Measurements from ENCODE around the gene PRR22. TPM values are rescaled to one million over a fixed set of nuclear protein-coding genes. Genes with fewer than 3 reads are reported as not detected.

Gene PRR22
- total RNA-seq = 1 to 10 TPM; 1.3 to 5.0 (median 2.1) TPM

DNA sequence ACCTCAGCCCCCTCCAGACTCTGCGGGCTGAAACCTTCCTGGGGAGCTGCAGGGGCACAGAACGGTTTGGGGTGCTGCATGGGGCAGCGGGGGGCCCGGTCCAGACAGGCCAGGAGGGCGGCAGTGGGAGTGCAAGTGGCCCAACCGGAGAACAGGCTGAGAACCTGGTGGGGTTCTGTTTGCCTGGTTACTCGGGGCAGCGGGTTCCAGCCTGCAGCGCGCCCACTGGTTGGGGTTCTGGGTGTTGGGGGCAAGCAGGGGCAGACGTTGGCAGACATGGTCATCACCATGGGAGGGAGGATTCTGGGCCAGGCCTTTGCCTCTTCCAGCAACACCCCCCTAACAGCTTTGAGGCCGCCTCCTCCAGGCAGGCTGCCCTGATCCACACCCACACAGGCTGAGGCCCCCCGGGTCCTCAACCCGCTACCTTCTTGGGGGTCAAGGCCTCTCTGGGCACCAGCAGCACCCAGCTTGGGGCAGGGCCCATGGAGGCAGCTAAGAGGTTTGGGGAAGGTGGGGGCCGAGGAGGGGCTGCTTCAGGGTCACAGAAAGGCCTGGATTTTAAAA is at the start of gene PRR22:
PRR22 (minus strand) TSS at position 166 of the 567 bp plus-strand sequence; CDS start at position 80, 86 bp downstream.
- Histone ChIP-seq H3K27me3 (no peaks in the 10 kb centered on the region), H3K36me3 (peaks cover 43 to 70% (median 49%) of the 10 kb centered on the region in 3 donors), H3K4me1 (peaks cover 6 to 10% (median 8%) of the 10 kb centered on the region in 3 donors), H3K27ac (no peak within 1 kb of the TSS), H3K4me3 (no peak within 1 kb of the TSS), H3K9me3 (no peaks in the 10 kb centered on the region)
- DNase-seq = no peak
- TF ChIP-seq POLR2A (IDR thresholded peaks at IDR 0.05) = no peak
- TF ChIP-seq, protein P1, sequence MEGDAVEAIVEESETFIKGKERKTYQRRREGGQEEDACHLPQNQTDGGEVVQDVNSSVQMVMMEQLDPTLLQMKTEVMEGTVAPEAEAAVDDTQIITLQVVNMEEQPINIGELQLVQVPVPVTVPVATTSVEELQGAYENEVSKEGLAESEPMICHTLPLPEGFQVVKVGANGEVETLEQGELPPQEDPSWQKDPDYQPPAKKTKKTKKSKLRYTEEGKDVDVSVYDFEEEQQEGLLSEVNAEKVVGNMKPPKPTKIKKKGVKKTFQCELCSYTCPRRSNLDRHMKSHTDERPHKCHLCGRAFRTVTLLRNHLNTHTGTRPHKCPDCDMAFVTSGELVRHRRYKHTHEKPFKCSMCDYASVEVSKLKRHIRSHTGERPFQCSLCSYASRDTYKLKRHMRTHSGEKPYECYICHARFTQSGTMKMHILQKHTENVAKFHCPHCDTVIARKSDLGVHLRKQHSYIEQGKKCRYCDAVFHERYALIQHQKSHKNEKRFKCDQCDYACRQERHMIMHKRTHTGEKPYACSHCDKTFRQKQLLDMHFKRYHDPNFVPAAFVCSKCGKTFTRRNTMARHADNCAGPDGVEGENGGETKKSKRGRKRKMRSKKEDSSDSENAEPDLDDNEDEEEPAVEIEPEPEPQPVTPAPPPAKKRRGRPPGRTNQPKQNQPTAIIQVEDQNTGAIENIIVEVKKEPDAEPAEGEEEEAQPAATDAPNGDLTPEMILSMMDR (IDR thresholded peaks at IDR 0.05) = no peak
- intact Hi-C loops (cut with DNase I) = no loop called here
- 50 to 94% methylated on average over 1 to 6 of the region's 15 CpGs for WGBS, 2 donors

DNA sequence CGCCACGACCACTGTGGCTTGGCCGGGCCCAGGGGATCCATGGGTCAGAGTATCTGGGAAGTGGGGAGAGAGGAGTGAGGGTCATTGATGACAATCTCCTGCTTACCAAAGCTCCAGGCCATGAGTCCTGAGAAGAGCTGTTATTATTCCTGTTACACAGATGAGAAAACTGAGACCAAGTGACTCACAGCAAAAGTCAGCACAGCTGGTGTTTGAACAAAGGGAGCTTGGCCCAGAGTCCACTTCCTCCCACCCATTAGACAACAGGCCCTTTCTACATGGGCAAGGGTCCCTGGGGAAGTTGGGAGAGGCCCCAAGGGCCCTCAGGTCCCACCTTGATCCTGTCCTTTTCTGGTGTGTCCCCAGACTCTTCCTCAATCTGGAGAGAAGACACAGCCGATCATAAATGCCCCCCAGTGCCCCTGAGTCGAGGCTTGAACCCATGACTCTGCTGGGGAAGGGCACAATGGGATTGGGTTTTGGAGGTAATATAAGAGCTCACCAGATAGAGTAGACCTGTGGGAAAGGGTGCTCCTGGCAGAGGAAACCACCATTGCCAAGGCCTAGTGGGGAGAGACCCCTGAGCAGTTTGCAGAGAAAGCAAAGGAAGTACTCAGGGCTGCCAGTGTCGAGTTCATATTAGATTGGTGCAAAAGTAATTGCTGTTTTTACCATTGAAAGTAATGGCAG is 48.1 kb upstream of the PRR22 start:
- intact Hi-C loops (cut with DNase I) = no loop called here

DNA sequence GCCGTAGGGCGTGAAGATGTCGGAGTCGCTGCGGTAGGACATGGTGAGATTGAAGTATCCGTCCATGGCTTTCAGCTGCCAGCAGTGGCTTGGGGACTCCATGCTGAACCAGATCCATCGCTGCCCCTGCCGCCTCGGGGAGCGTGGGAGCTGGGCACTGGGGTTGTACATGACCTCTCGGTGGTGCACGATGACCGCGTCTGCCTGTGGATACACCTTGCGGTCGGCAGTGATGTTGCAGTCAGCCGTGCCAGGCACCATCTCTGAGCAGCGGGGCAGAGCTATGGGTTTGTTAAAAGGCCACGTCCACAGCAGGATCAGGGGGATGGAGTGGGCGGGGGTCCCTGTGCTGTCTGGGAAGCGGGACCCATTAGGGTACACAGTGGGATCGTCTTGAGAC is 47.5 kb upstream of the PRR22 start:
- no peak for DNase-seq
- TF ChIP-seq, protein P1 (IDR thresholded peaks at IDR 0.05) = no peak
- no peak for TF ChIP-seq POLR2A (IDR thresholded peaks at IDR 0.05)
- 85 to 98% methylated on average over 7 to 8 of the region's 22 CpGs for WGBS, 2 donors
- Histone ChIP-seq H3K36me3 (peaks cover 0 to 42% (median 0%) of the 10 kb centered on the region in 3 donors), H3K27me3 (peaks cover 0 to 28% (median 0%) of the 10 kb centered on the region in 4 donors), H3K4me1 (peaks cover 11 to 31% (median 16%) of the 10 kb centered on the region in 3 donors), H3K4me3 (no peak overlapping the region), H3K9me3 (no peaks in the 10 kb centered on the region), H3K27ac (no peak overlapping the region)
- intact Hi-C loops (cut with DNase I) = no loop called here

More for the DNA sequence above, 48.1 kb upstream of the PRR22 start:
- Histone ChIP-seq H3K27ac (no peak overlapping the region), H3K27me3 (peaks cover 0 to 28% (median 0%) of the 10 kb centered on the region in 4 donors), H3K4me3 (no peak overlapping the region), H3K36me3 (peaks cover 0 to 42% (median 0%) of the 10 kb centered on the region in 3 donors), H3K4me1 (peaks cover 9 to 25% (median 10%) of the 10 kb centered on the region in 3 donors), H3K9me3 (no peaks in the 10 kb centered on the region)
- WGBS, 2 donors = 81 to 89% methylated on average over 3 to 6 of the region's 6 CpGs
- no peak for DNase-seq
- TF ChIP-seq, protein P1 (IDR thresholded peaks at IDR 0.05) = no peak
- no peak for TF ChIP-seq POLR2A (IDR thresholded peaks at IDR 0.05)

DNA sequence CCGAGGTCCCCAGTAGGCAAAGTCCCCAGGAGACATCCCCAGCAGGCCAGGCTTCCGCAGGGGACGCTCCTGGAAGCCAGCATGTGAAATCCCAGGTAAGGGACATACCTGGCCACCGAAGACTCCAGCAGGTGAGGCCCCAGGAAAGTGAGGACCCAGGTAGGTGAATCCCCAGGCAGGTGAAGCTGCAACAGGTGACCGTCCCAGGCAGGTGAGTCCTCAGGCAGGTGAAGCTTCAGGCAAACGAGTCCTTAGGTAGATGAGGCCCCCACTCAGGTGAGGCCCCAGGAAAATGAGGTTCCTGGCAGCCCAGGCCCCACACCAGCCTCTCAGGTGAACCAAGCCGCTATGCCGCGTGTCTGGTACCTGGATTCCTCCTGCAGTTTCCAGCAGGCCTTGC is 46.6 kb upstream of the PRR22 start:
- H3K9me3 ChIP-seq = no peaks in the 10 kb centered on the region
- 60% methylated on average over 1 of the region's 9 CpGs; no CpG with 5 or more reads in 1 of the 2 donors for WGBS, 2 donors
- peaks cover 0 to 28% (median 0%) of the 10 kb centered on the region in 4 donors for H3K27me3 ChIP-seq
- TF ChIP-seq POLR2A (IDR thresholded peaks at IDR 0.05) = no peak
- TF ChIP-seq, protein P1 (IDR thresholded peaks at IDR 0.05) = no peak
- intact Hi-C loops (cut with DNase I) = no loop called here
- DNase-seq = no peak
- H3K27ac ChIP-seq = no peak overlapping the region
- peaks cover 0 to 42% (median 0%) of the 10 kb centered on the region in 3 donors for H3K36me3 ChIP-seq
- H3K4me3 ChIP-seq = peak overlapping the region in 1 of 4 donors; percentile 19
- H3K4me1 ChIP-seq = peaks cover 14 to 40% (median 17%) of the 10 kb centered on the region in 3 donors
